Activated naive CD8-positive, alpha-beta T cell treated with anti-CD3 and anti-CD28 coated beads for 36 hours (primary cell): ENCODE data around the gene CD74. TPM values are rescaled to one million over a fixed set of nuclear protein-coding genes. Genes with fewer than 3 reads are reported as not detected.
A peak's percentile ranks its signal among the peaks of the same experiment; 100 is the strongest.
"Not testable (repeated sequence)": the region's sequence is repeated elsewhere in the genome, so short reads cannot be mapped to it uniquely, and the experiment has no call there.

Experiments used
- DNase-seq: peaks from one replicate; pipeline ENCODE4 v3.0.0; 2021
- H3K27ac Mint-ChIP-seq: one replicate; pipeline ENCODE4 v1.8.0; 2022; ENCODE audit warnings: mild to moderate bottlenecking, moderate library complexity, mixed read lengths
- H3K27me3 Mint-ChIP-seq: one replicate; pipeline ENCODE4 v1.8.0; 2022; ENCODE audit warnings: mild to moderate bottlenecking, mixed read lengths
- H3K36me3 Mint-ChIP-seq: one replicate; pipeline ENCODE4 v1.8.0; 2021; ENCODE audit warnings: mild to moderate bottlenecking, mixed read lengths
- H3K4me1 Mint-ChIP-seq: one replicate; pipeline ENCODE4 v1.8.0; 2021; ENCODE audit warnings: mixed read lengths
- H3K4me3 Mint-ChIP-seq: one replicate; pipeline ENCODE4 v1.8.0; 2022; ENCODE audit warnings: mild to moderate bottlenecking, moderate library complexity, mixed read lengths
- H3K9me3 Mint-ChIP-seq: one replicate; pipeline ENCODE4 v1.8.0; 2022; ENCODE audit warnings: mixed read lengths
- total RNA-seq, 2 experiments: library from RNA; stranded (reverse); gene quantifications; one replicate each; pipeline ENCODE4 v1.2.3, GENCODE V29; 2021

CD74 gene
- total RNA-seq, 2 experiments from 2014 or later: 290 to 294 TPM

DNA sequence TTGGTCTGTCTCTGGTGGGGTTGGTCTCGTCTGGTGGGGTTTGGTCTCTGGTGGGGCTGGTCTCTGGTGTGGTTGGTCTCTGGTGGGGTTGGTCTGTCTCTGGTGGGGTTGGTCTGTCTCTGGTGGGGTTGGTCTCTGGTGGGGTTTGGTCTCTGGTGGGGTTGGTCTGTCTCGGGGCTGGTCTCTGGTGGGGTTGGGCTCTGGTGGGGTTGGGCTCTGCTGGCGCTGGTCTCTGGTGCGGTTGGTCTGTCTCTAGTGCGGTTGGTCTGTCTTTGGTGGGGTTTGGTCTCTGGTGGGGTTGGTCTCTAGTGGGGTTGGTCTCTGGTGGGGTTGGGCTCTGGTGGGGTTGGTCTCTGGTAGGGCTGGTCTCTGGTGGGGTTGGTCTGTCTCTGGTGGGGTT, 16.3 kb upstream of the CD74 start:
- Mint-ChIP-seq H3K4me1 (no peaks in the 10 kb centered on the region), H3K9me3 (no peaks in the 10 kb centered on the region), H3K36me3 (no peaks in the 10 kb centered on the region), H3K27ac (no peak overlapping the region), H3K27me3 (no peaks in the 10 kb centered on the region), H3K4me3 (no peak overlapping the region)
- DNase-seq: no peak

DNA sequence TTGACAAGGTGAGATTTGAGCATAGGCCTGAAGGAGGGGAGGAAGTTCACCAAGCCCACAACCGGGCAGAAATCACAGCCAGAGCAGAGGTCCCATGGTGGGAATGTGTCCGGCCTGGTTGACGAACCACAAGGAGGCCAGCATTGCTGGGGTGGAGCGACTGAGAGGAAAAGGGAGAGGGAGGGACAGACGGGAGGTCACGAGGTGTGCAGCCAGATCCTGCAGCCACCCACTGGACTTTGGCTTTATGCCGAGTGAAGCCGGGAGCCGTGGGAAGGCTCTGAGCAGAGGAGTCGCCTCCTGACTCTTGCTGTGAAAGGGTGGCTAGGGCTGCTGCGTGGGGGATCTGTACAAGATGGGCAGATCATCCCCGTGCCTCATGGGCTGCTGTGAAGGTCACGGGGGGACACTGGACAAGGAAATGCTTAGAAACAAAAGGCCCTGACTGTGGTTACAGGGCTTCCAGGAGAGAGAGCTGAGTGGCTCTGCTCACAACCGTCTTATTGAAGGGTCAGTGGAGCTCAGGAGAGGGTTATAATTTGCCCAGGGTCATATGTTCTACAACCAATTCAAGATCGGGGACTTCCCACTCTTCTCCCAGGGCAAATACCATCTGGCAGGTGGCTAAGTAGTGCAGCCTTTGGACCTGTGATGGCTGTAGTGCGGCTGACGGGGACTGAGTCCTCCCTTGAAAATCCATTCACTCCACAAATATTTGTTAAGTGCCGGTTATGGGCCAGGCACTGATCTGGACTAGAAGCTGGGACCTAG, 15.6 kb upstream of the CD74 start:
- Mint-ChIP-seq H3K36me3 (no peaks in the 10 kb centered on the region), H3K4me1 (no peaks in the 10 kb centered on the region), H3K27ac (no peak overlapping the region), H3K27me3 (no peaks in the 10 kb centered on the region), H3K4me3 (no peak overlapping the region), H3K9me3 (no peaks in the 10 kb centered on the region)
- DNase-seq: no peak

DNA sequence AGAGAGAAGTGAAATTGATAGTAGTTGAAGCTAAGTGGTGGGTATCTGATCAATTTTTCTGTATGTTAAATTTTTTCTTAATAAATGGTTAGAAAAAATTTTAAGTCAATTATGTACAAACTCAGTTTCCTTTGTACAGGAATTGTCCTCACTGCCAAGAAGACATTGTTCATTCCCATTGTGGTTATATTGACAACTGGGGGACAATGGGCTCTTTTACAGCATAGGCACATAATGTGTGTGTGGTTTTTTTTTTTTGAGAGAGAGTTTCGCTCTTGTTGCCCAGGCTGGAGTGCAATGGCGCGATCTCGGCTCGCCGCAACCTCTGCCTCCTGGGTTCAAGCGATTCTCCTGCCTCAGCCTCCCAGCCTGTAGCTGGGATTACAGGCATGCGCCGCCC, 13.5 kb upstream of the CD74 start:
- H3K4me1 Mint-ChIP-seq: not testable (repeated sequence)

DNA sequence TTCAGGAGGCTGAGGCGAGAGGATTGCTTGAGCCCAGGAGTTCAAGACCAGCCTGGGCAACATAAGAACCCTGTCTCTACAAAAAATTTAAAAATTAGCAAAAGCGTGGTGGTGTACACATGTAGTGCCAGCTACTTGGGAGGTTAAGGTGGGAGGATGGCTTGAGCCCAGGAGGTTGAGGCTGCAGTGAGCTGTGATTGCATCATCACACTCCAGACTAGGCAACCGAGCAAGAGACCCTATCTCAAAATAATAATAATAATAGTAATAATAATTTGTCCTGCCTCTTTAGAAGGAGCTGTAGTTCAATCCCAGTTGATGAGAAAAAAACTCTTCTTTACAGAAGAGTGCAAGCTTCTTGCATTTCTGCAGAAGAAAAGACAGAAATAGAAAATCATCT, 10.0 kb upstream of the CD74 start:
- no peak for DNase-seq
- no peak overlapping the region for H3K4me3 Mint-ChIP-seq
- H3K27me3 Mint-ChIP-seq: no peaks in the 10 kb centered on the region
- H3K4me1 Mint-ChIP-seq: peaks cover 12% of the 10 kb centered on the region
- H3K9me3 Mint-ChIP-seq: no peaks in the 10 kb centered on the region
- no peak overlapping the region for H3K27ac Mint-ChIP-seq
- no peaks in the 10 kb centered on the region for H3K36me3 Mint-ChIP-seq

More for the DNA sequence above, 13.5 kb upstream of the CD74 start:
- H3K9me3 Mint-ChIP-seq, H3K27me3 Mint-ChIP-seq, H3K4me3 Mint-ChIP-seq, H3K27ac Mint-ChIP-seq, DNase-seq, H3K36me3 Mint-ChIP-seq: not testable (repeated sequence)

DNA sequence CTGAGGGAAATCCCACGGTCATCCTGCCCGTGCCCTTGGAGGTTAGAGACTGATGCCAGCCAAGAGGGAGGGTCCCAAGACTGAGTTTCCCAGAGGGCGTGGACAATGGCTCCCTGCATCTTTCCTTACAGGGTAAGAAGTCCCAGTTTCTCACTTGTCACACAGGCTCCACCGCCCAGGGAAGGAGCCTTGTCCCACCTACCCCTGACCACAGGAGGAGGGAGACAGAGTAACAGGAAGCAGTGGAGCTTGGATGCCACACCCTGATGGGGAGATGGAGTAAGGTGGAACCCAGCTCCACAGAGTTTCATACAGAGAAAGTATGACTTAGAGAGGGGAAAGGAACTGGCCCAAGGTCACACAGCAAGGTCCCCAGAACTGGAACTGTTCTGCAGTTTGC, 9.4 kb upstream of the CD74 start:
- H3K4me3 Mint-ChIP-seq: no peak overlapping the region
- H3K27me3 Mint-ChIP-seq: no peaks in the 10 kb centered on the region
- no peak overlapping the region for H3K27ac Mint-ChIP-seq
- no peaks in the 10 kb centered on the region for H3K36me3 Mint-ChIP-seq
- DNase-seq: no peak
- H3K4me1 Mint-ChIP-seq: peaks cover 12% of the 10 kb centered on the region
- H3K9me3 Mint-ChIP-seq: no peaks in the 10 kb centered on the region

DNA sequence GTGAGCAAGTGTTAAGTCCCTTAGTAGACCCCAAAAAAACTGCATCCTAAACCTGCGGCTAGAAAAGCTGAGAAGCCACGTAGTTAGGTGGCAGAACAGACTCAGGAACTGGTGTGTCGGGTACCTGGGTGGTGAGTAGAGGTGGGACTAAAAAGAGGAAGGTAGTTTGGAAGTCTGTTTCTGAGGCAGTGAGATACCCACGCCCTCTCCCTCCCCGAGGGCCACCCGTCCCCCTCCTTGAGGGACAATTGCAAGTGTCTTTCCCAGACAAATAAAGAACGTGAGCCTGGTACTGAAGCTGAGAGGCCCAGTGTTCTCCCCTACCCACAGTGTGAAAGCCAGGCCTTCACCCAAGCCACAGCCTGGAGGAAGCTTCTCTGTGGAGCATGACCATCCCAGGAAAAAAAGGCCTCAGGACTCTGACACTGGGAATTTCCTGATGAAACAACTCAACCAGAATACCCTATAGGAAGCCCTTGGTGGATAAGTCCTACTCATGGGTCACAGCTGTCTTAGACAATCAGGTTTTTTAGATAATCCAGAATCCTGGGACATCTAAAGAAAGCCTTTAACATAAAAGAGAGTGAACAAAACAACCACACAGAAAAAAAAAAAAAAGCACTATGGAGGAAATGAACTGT, 7.0 kb upstream of the CD74 start:
- Mint-ChIP-seq H3K27ac (peak overlapping the region; percentile 17), H3K4me3 (no peak overlapping the region), H3K27me3 (no peaks in the 10 kb centered on the region), H3K4me1 (peaks cover 12% of the 10 kb centered on the region), H3K9me3 (no peaks in the 10 kb centered on the region), H3K36me3 (no peaks in the 10 kb centered on the region)
- no peak for DNase-seq

DNA sequence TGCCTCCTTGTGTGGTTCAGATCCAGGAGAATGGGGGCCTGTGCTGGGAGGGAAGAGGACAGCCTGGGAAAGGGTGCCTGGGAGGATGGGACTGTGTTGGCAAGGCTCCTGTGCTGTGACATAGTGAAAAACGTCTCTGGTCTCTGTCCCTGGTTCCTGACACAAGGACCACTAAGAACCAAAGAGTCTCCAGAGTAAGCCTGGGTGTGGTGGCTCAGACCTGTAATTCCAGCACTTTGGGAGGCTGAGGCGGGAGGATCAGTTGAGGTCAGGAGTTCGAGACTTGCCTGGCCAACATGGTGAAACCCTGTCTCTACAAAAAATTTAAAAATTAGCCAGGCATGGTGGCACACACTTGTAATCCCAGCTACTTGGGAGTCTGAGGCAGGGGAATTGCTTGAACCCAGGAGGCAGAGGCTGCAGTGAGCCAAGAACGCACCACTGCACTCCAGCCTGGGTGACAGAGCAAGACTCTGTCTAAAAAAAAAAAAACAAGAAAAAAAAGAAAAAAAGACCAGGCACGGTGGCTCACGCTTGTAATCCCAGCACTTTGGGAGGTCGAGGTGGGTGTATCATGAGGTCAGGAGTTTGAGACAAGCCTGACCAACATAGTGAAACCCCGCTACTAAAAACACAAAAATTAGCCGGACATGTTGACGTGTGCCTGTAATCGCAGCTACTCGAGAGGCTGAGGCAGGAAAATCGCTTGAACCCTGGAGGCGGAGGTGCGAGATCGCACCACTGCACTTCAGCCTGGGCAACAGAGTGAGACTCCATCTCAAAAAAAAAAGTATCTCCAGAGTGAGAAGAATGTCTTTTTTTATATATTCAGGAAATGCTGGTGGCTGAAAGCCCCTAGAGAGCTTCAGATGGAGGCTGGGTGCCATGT, 1.4 kb upstream of the CD74 start:
- peaks cover 14% of the 10 kb centered on the region for H3K36me3 Mint-ChIP-seq
- not testable (repeated sequence) for H3K9me3 Mint-ChIP-seq, H3K27me3 Mint-ChIP-seq, DNase-seq, H3K4me3 Mint-ChIP-seq
- H3K4me1 Mint-ChIP-seq: peaks cover 35% of the 10 kb centered on the region
- H3K27ac Mint-ChIP-seq: peak overlapping the region; percentile 98

DNA sequence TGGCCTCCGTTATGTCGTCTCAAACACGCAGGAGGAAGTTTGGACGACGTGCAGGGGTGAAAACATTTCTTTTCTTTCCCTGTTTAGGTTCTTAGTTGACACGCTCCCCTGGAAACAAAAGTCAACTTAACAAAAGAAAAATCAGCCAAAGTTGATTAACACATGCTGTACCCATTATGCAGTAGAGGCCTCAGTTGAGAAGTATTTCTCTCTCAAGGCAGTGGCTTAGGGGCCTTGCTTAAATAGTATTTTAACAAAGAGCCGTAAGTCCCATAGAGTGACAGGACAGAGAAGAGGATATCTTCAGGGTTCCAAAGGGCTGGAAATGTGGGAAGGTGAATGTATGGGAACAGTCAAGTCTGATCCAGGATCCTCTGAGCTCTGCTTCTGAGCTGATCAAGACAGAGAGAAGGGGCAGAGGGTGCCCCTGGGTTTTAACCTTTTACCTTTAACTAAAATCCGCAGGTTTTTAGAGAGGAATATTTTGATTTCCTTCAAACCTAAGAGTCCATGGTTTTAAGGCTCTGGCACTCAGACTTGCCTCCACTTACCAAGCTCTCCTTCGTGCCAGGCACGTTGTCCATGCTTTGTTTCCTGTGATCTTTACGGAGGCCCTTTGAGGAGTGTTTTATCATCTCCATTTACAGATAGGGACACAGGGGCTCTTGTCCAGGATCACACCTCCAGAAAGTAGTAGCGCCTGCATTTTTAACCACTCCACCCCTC, 629 bp upstream of the CD74 start:
- Mint-ChIP-seq H3K9me3 (no peaks in the 10 kb centered on the region), H3K27ac (peak overlapping the region; percentile 98)

DNA sequence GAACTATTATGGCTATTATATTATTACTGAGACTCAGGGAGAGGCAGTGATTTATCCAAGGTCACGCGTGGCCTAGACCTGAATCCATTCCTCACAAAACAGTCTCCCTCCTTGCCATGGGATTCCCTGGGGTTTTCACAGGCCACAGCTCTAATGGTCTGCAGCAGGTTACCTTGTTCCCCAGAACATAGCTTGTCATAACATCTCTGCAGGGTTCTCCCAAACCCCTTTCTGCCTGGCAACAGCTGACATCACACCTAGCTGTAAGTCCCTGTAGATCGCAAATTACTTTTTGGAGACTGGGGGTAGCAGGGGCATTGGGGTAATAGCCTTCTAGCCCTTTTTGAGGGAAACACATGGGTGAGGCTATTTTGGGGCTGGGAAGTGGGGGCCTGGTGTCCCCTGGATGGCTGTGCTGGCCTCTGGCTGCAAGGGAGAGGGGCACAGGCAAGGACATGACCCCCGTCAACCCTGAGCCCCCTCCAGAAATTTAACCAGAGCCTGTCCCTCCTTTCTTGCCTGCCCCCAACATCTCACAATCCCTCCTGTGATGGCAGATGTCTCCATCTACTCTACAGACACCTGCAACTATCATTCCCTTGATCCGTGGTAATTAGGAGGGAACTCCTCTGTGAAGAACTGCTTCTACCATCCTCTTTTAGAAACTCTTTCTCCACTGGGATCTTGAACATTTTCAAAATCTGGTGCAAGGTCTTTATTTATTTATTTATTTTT, 1.3 kb downstream of the CD74 start:
- no peaks in the 10 kb centered on the region for H3K27me3 Mint-ChIP-seq
- peak overlapping the region; percentile 98 for H3K27ac Mint-ChIP-seq
- H3K36me3 Mint-ChIP-seq: peaks cover 14% of the 10 kb centered on the region
- peaks cover 37% of the 10 kb centered on the region for H3K4me1 Mint-ChIP-seq
- peak overlapping the region; percentile 93 for H3K4me3 Mint-ChIP-seq
- H3K9me3 Mint-ChIP-seq: no peaks in the 10 kb centered on the region
- DNase-seq: peak; percentile 67

More for the DNA sequence above, 629 bp upstream of the CD74 start:
- H3K4me1 Mint-ChIP-seq: peaks cover 37% of the 10 kb centered on the region
- H3K27me3 Mint-ChIP-seq: no peaks in the 10 kb centered on the region
- no peak for DNase-seq
- H3K4me3 Mint-ChIP-seq: peak overlapping the region; percentile 93
- peaks cover 14% of the 10 kb centered on the region for H3K36me3 Mint-ChIP-seq

DNA sequence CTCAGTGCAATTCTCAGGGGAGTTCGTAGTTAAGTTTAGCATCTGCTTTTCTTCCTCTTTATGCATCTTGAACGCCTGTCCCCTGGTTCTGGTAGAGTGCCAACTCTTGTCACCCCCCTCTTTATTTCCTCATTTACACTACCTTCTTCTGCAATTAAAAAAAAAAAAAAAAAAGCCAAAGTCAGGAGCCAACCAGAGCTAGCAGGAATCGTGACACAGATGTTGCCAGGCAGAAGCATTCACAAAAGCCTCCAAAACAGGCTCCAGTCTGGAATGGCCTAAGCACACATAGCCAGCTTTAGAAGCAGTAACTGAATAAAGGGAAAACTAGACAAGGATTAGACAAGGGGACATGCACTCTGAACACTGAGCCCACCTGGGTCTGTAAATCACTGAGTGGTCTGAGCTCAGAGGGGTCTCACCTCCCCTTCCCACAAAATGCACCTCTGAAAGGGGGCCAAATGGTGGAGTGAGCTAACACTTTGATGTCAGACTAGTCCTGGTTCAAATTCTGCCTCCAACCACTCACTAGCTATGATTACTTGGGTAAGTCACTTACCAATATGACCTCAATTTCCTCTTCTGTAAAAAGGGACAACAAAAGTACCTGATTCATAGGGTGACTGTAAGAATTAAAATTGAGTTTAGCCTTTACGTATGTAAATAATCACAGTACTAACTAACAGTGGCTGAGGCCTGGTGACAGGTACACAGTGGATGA, 2.0 kb downstream of the CD74 start:
- Mint-ChIP-seq H3K36me3 (peaks cover 19% of the 10 kb centered on the region), H3K27me3 (no peaks in the 10 kb centered on the region), H3K4me3 (peak overlapping the region; percentile 93), H3K27ac (peak overlapping the region; percentile 98), H3K4me1 (peaks cover 37% of the 10 kb centered on the region), H3K9me3 (no peaks in the 10 kb centered on the region)
- DNase-seq: peak; percentile 34

DNA sequence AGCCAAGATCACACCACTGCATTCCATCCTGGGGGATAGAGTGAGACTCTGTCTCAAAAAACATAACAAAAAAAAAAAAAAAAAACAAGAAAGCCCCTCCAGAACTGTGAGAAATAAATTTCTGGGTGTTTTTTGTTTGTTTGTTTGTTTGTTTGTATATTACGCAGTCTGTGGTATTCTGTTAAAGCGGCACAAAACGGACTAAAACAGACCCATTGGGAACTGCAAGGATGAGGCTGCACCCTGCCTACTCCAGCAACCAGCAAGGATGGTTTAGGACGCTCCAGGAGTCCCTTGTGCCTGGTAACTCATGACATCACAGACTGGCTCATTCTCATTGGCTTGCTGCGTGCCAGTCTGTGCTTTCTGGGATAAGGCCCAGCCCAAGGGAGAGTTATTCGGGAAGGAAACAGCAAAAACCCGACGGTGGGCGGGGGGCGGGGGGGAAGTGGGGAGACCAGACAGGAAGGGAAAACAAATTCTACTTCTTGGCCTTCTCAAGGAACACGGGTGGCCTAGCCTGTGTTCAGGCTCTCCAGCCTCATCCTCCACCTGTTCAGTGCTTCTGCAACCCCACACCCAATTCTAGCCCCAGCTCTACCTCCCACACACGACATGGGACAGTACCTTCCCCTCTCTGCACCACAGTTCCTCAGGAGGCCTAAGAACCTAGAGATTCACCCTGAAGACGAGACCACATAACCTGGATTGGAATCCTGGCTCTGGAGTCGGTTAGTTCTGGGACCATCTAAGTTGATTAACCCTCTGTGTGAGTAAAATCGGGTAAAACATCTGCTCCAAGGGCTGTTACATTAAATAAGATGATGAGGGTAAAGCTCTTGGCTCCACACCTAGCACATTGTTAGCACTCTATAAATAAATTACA, 2.8 kb downstream of the CD74 start:
- H3K27ac Mint-ChIP-seq: peak overlapping the region; percentile 98
- peaks cover 37% of the 10 kb centered on the region for H3K4me1 Mint-ChIP-seq
- H3K27me3 Mint-ChIP-seq: no peaks in the 10 kb centered on the region
- peaks cover 19% of the 10 kb centered on the region for H3K36me3 Mint-ChIP-seq
- H3K9me3 Mint-ChIP-seq: no peaks in the 10 kb centered on the region
- DNase-seq: peak; percentile 26
- peak overlapping the region; percentile 93 for H3K4me3 Mint-ChIP-seq

DNA sequence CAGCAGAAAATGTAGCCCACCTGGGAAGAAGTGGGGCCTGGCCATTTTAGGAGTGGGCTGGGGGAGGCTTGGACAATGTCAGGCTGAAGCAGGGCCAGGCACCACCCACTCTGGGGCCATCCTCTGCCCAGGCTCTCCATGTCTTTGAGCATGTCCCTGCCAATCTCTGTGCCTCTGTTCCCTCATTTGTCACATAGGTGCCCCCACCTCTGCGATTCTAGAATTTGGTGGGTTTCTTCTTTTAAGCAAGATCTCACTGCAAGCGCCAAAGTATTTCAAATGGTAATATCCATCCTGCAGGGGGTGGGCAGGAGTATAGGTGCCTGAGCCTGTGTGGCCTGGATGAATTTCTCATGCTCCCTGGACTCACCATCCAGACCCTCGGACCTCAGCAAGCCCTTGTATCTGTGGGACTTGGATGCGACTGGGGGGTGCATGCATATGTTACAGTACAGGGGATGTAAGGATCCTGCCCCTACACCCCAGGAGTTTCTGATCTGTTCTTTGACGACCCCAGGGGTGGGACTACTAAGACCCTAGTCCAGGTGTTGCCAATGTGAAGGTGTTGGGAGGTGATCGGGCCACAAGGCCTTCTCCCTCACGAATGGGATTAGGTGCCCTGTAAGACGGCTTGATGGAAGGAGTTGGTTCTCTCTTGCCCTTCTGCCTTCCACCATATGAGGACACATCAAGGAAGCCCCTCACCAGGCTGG, 4.3 kb downstream of the CD74 start:
- Mint-ChIP-seq H3K9me3 (no peaks in the 10 kb centered on the region), H3K36me3 (peaks cover 23% of the 10 kb centered on the region), H3K4me1 (peaks cover 33% of the 10 kb centered on the region), H3K4me3 (peak overlapping the region; percentile 32), H3K27me3 (no peaks in the 10 kb centered on the region), H3K27ac (no peak overlapping the region)
- no peak for DNase-seq
